ENCODE results near the gene PHACTR1. TPM values are rescaled to one million over a fixed set of nuclear protein-coding genes. Genes with fewer than 3 reads are reported as not detected.

The PHACTR1 gene
- polyA plus RNA-seq, 3 donors, result 9.9 to 14.8 (median 12.4) TPM

GRCh38 chr6:13012977-13013680 lies 296.6 kb downstream of the PHACTR1 start:
- no peak for DNase-seq (ENCODE audit: low read depth in 3 of 3, low spot score in 2 of 3)

- DNase-seq (ENCODE audit: low read depth in 3 of 3, low spot score in 2 of 3), result no peak
Observed at GRCh38 chr6:13013681-13014503, 297.3 kb downstream of the PHACTR1 start.

- DNase-seq (ENCODE audit: low read depth in 3 of 3, low spot score in 2 of 3), result no peak
Observed at GRCh38 chr6:13014504-13015378, 298.2 kb downstream of the PHACTR1 start.

GRCh38 chr6:13015379-13015681 lies 298.8 kb downstream of the PHACTR1 start:
- DNase-seq (ENCODE audit: low read depth in 3 of 3, low spot score in 2 of 3), result no peak

GRCh38 chr6:13024616-13025015 lies 308.0 kb downstream of the PHACTR1 start:
- no peak for DNase-seq (ENCODE audit: low read depth in 3 of 3, low spot score in 2 of 3)

- DNase-seq (ENCODE audit: low read depth in 3 of 3, low spot score in 2 of 3), result no peak
Observed at GRCh38 chr6:13025893-13026499, 309.4 kb downstream of the PHACTR1 start.

- DNase-seq (ENCODE audit: low read depth in 3 of 3, low spot score in 2 of 3), result no peak
Observed at GRCh38 chr6:13026557-13026956, 310.0 kb downstream of the PHACTR1 start.

GRCh38 chr6:13027207-13027606 lies 310.6 kb downstream of the PHACTR1 start:
- DNase-seq (ENCODE audit: low read depth in 3 of 3, low spot score in 2 of 3), result no peak

- DNase-seq (ENCODE audit: low read depth in 3 of 3, low spot score in 2 of 3), result no peak
Observed at GRCh38 chr6:13030396-13030795, 313.8 kb downstream of the PHACTR1 start.

GRCh38 chr6:13032566-13032965 lies 316.0 kb downstream of the PHACTR1 start:
- DNase-seq (ENCODE audit: low read depth in 3 of 3, low spot score in 2 of 3), result no peak

GRCh38 chr6:13033145-13033544 lies 316.6 kb downstream of the PHACTR1 start:
- no peak for DNase-seq (ENCODE audit: low read depth in 3 of 3, low spot score in 2 of 3)

- no peak for DNase-seq (ENCODE audit: low read depth in 3 of 3, low spot score in 2 of 3)
Observed at GRCh38 chr6:13034316-13034715, 317.7 kb downstream of the PHACTR1 start.

- no peak for DNase-seq (ENCODE audit: low read depth in 3 of 3, low spot score in 2 of 3)
Observed at GRCh38 chr6:13035606-13036005, 319.0 kb downstream of the PHACTR1 start.

- DNase-seq (ENCODE audit: low read depth in 3 of 3, low spot score in 2 of 3), result no peak
Observed at GRCh38 chr6:13038315-13038714, 321.7 kb downstream of the PHACTR1 start.

GRCh38 chr6:13038741-13039190 lies 322.2 kb downstream of the PHACTR1 start:
- DNase-seq (ENCODE audit: low read depth in 3 of 3, low spot score in 2 of 3), result no peak

- DNase-seq (ENCODE audit: low read depth in 3 of 3, low spot score in 2 of 3), result no peak
Observed at GRCh38 chr6:13044390-13044789, 327.8 kb downstream of the PHACTR1 start.

- DNase-seq (ENCODE audit: low read depth in 3 of 3, low spot score in 2 of 3), result no peak
Observed at GRCh38 chr6:13044896-13045295, 328.3 kb downstream of the PHACTR1 start.

- DNase-seq (ENCODE audit: low read depth in 3 of 3, low spot score in 2 of 3), result no peak
Observed at GRCh38 chr6:13045676-13046075, 329.1 kb downstream of the PHACTR1 start.

- DNase-seq (ENCODE audit: low read depth in 3 of 3, low spot score in 2 of 3), result no peak
Observed at GRCh38 chr6:13046084-13046483, 329.5 kb downstream of the PHACTR1 start.

- no peak for DNase-seq (ENCODE audit: low read depth in 3 of 3, low spot score in 2 of 3)
Observed at GRCh38 chr6:13048113-13048512, 331.5 kb downstream of the PHACTR1 start.

Measured in right renal cortex interstitium (tissue), 3 donors.